Progenitor cell of endocrine pancreas (in vitro differentiated cells): ENCODE results near the gene TBC1D1. TPM values are rescaled to one million over a fixed set of nuclear protein-coding genes. Genes with fewer than 3 reads are reported as not detected.

Experiments used
- DNase-seq: peaks from one replicate; pipeline ENCODE4 v3.0.0; 2021; ENCODE audit warnings: low spot score; ENCODE audit not compliant: unreplicated experiment
- H3K27ac Mint-ChIP-seq: 2 replicates; pipeline ENCODE4 v1.8.0; 2021; ENCODE audit warnings: mild to moderate bottlenecking, moderate library complexity, mixed read lengths
- H3K27me3 Mint-ChIP-seq: 2 replicates; pipeline ENCODE4 v1.8.0; 2021; ENCODE audit warnings: mixed read lengths
- H3K36me3 Mint-ChIP-seq: 2 replicates; pipeline ENCODE4 v1.8.0; 2022; ENCODE audit warnings: mixed read lengths; ENCODE audit not compliant: insufficient read depth
- H3K4me1 Mint-ChIP-seq: 2 replicates; pipeline ENCODE4 v1.8.0; 2021; ENCODE audit warnings: low read depth, mixed read lengths
- H3K4me3 Mint-ChIP-seq: 2 replicates; pipeline ENCODE4 v1.8.0; 2021; ENCODE audit warnings: low read depth, mild to moderate bottlenecking, moderate library complexity, mixed read lengths
- H3K9me3 Mint-ChIP-seq: 2 replicates; pipeline ENCODE4 v1.8.0; 2021; ENCODE audit warnings: low read depth, mixed read lengths
- CTCF ChIP-seq: fragments of 200-600 bp; sonication (generic); IDR thresholded peaks from one replicate; pipeline ENCODE4 v1.5.0; 2021; ENCODE audit warnings: antibody characterized with exemption, mild to moderate bottlenecking; ENCODE audit not compliant: unreplicated experiment
- total RNA-seq: library from RNA; stranded (reverse); gene quantifications from 2 replicates; pipeline ENCODE4 v1.2.1, GENCODE V29; 2021

TBC1D1 gene
- total RNA-seq, 1 donor from 2014 or later: 138 TPM

- Mint-ChIP-seq H3K27ac (no peak overlapping the region), H3K27me3 (no peaks in the 10 kb centered on the region), H3K4me1 (peaks cover 27% of the 10 kb centered on the region), H3K9me3 (no peaks in the 10 kb centered on the region), H3K36me3 (peaks cover 6% of the 10 kb centered on the region), H3K4me3 (no peak overlapping the region)
- DNase-seq: no peak
- no peak for TF ChIP-seq CTCF
Measured at GRCh38 chr4:38086849-38087226, 196.0 kb downstream of the TBC1D1 start.

- no peak overlapping the region for H3K4me3 Mint-ChIP-seq
- H3K4me1 Mint-ChIP-seq: peaks cover 18% of the 10 kb centered on the region
- DNase-seq: no peak
- no peak overlapping the region for H3K27ac Mint-ChIP-seq
- no peak for TF ChIP-seq CTCF
- no peaks in the 10 kb centered on the region for H3K9me3 Mint-ChIP-seq
- H3K27me3 Mint-ChIP-seq: no peaks in the 10 kb centered on the region
- H3K36me3 Mint-ChIP-seq: peaks cover 5% of the 10 kb centered on the region
Measured at GRCh38 chr4:38088321-38088720, 197.4 kb downstream of the TBC1D1 start.

GRCh38 chr4:38089961-38090360, 199.1 kb downstream of the TBC1D1 start:
- H3K27ac Mint-ChIP-seq: peak overlapping the region; percentile 50
- no peaks in the 10 kb centered on the region for H3K9me3 Mint-ChIP-seq
- TF ChIP-seq CTCF: no peak
- H3K36me3 Mint-ChIP-seq: peaks cover 5% of the 10 kb centered on the region
- DNase-seq: no peak
- H3K4me3 Mint-ChIP-seq: no peak overlapping the region
- peaks cover 16% of the 10 kb centered on the region for H3K4me1 Mint-ChIP-seq
- no peaks in the 10 kb centered on the region for H3K27me3 Mint-ChIP-seq

- no peak overlapping the region for H3K4me3 Mint-ChIP-seq
- H3K9me3 Mint-ChIP-seq: no peaks in the 10 kb centered on the region
- H3K36me3 Mint-ChIP-seq: peaks cover 6% of the 10 kb centered on the region
- no peak for TF ChIP-seq CTCF
- peaks cover 16% of the 10 kb centered on the region for H3K4me1 Mint-ChIP-seq
- no peak overlapping the region for H3K27ac Mint-ChIP-seq
- H3K27me3 Mint-ChIP-seq: no peaks in the 10 kb centered on the region
- no peak for DNase-seq
Measured at GRCh38 chr4:38090455-38091246, 199.8 kb downstream of the TBC1D1 start.

GRCh38 chr4:38091636-38092035, 200.8 kb downstream of the TBC1D1 start:
- H3K4me3 Mint-ChIP-seq: no peak overlapping the region
- no peaks in the 10 kb centered on the region for H3K9me3 Mint-ChIP-seq
- no peak for DNase-seq
- H3K27ac Mint-ChIP-seq: no peak overlapping the region
- H3K4me1 Mint-ChIP-seq: peaks cover 15% of the 10 kb centered on the region
- peaks cover 10% of the 10 kb centered on the region for H3K36me3 Mint-ChIP-seq
- H3K27me3 Mint-ChIP-seq: no peaks in the 10 kb centered on the region
- no peak for TF ChIP-seq CTCF
